GM20431 (cell line): ENCODE measurements around the gene FCHO1.
"Not testable (repeated sequence)": the region's sequence is repeated elsewhere in the genome, so short reads cannot be mapped to it uniquely, and the experiment has no call there.

Experiments
- in situ Hi-C: fragments of 300-500 bp; cut with MseI, MboI; formaldehyde crosslinking; loops from one replicate; pipeline ENCODE4 v1.15.0; 2020; ENCODE audit warnings: low sequenced_read_pairs; ENCODE audit not compliant: unreplicated experiment

Gene FCHO1

GRCh38 chr19:17787274-17787913 is 36.1 kb downstream of the FCHO1 start:
- in situ Hi-C loops = no loop called here

- in situ Hi-C loops = no loop called here
These were observed 37.4 kb downstream of the FCHO1 start for GRCh38 chr19:17788632-17789031.

GRCh38 chr19:17790059-17790780 is 38.9 kb downstream of the FCHO1 start:
- in situ Hi-C loops = no loop called here

DNA sequence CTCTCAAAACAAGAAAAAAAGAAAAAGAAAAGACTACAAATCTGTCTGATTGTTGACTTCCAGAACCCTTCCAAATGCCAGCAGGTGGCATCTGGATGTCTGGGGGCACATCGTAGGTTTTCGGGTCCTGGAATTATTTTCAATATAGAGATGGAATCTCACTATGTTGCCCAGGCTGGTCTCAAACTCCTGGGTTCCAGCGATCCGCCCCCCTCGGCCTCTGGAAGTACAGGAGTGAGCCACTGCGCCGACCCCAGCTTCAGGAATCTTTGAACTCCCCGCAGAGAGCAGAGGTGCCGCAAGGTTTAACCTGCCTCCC is 43.1 kb downstream of the FCHO1 start:
- in situ Hi-C loops = no loop called here

GRCh38 chr19:17794731-17795494 is 43.6 kb downstream of the FCHO1 start, which contains the start of gene B3GNT3:
B3GNT3 (plus strand) TSS chr19:17795138; CDS start chr19:17807808, 12,670 bp downstream.
- in situ Hi-C loops = no loop called here

GRCh38 chr19:17795495-17795856 is 44.2 kb downstream of the FCHO1 start:
- in situ Hi-C loops = no loop called here

DNA sequence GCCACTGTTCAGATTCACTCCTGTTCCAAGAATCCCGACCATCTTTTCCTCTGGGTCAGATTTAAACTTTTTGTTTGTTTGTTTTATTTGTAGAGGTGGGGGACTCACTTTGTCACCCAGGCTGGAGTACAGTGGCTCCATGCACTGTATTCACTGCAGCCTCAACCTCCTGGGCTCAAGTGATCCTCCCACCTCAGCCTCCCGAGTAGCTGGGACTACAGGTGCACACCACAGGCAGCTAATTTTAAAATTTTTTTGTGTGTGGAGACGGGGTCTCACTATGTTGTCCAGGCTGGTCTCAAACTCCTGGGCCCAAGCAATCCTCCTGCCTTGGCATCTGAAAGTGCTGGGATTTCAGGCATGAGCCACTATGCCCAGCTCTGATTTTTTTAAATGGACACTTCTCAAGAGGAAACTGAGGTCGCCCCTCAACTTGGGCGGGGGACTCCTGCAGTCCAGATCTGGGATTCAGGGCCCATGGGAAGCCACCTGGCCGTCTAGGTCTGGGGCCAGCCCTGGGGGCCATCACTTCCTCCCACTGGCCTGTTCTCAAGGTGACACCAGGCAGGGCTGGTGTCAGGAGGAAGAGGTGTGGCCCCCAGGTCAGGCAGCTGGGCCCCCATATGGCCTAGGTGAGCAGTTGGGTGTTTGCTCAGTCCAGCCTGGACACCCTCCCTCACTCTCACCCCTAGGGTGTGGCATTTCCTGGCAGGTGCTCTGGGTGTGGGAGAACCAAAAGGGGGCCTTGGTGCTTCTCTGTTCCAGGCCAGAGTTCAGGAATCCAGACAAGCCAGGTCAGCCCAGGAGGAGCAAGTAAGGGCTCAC is 44.9 kb downstream of the FCHO1 start:
- in situ Hi-C loops = no loop called here

DNA sequence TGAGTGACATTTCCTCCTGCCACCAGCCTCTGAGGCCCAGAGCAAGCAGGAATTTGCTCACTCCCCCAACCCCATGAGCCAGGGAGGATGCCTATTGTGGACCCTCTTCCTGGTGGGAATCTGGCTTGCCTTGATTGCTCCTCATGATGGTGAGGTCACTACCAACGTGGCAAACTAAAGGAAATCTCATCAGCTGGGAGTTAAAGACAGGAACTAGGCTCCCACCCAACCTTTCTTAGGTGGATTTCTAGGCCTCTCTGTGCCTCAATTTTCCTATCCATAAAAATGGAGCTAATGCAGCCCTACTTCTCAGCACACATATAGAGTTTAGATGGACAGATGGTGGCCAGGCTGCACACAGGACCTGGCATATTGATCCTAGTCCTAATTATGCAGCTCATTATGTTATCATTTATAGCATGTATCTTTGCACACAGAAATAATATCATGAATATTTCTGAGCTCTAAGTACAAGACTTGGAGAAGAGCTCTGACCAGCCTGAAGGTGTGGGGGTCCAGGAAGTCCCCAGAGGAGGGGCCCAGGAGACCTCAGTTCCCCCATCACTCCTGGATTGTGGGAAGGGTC is 45.7 kb downstream of the FCHO1 start:
- in situ Hi-C loops = no loop called here

GRCh38 chr19:17797424-17798201 is 46.3 kb downstream of the FCHO1 start:
- in situ Hi-C loops = no loop called here

DNA sequence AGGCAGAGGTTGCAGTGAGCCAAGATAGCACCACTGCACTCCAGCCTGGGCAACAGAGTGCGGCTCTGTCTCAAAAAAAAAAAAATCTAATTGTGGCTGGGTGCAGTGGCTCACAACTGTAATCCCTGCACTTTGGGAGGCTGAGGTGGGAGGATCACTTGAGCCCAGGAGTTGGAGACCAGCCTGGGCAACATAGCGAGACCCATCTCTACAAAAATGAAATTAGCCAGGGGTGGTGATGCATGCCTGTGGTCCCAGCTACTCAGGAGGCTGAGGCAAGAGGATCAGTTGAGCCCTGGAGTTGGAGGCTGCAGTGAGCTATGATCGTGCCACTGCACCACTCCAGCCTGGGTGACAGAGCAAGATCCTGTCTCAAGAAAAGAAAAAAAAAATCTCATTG is 47.3 kb downstream of the FCHO1 start:
- in situ Hi-C loops = not testable (repeated sequence)

GRCh38 chr19:17802137-17802858 is 51.0 kb downstream of the FCHO1 start:
- in situ Hi-C loops = no loop called here

GRCh38 chr19:17803264-17803896 is 52.1 kb downstream of the FCHO1 start:
- in situ Hi-C loops = no loop called here

DNA sequence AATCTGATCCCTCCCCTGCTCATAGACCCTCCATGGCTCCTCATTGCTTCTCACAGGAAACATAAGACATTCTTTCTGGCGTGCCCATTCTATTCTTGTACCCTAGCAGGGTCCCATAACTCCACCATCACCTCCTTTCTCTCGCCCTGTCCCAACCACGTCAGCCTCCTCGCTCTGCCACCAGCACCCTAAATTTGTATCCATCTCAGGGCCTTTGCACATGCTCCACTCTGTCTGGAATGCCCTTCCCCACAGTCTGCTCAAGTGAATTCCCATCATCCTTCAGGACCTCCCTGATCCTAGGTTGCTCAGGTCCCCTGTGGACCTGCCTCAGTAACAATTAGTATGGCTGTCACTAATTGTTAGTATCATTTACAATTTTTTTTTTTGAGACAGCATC is 54.1 kb downstream of the FCHO1 start:
- in situ Hi-C loops = no loop called here

- in situ Hi-C loops = no loop called here
These were observed 55.7 kb downstream of the FCHO1 start for GRCh38 chr19:17806945-17807344.

DNA sequence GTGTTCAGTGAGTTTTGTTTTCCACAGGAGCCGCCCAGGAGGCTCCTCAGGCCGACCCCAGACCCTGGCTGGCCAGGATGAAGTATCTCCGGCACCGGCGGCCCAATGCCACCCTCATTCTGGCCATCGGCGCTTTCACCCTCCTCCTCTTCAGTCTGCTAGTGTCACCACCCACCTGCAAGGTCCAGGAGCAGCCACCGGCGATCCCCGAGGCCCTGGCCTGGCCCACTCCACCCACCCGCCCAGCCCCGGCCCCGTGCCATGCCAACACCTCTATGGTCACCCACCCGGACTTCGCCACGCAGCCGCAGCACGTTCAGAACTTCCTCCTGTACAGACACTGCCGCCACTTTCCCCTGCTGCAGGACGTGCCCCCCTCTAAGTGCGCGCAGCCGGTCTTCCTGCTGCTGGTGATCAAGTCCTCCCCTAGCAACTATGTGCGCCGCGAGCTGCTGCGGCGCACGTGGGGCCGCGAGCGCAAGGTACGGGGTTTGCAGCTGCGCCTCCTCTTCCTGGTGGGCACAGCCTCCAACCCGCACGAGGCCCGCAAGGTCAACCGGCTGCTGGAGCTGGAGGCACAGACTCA is 56.5 kb downstream of the FCHO1 start:
- in situ Hi-C loops = no loop called here

GRCh38 chr19:17811103-17811502 is 59.8 kb downstream of the FCHO1 start:
- in situ Hi-C loops = no loop called here

- in situ Hi-C loops = no loop called here
These were observed 60.4 kb downstream of the FCHO1 start for GRCh38 chr19:17811681-17812080.

DNA sequence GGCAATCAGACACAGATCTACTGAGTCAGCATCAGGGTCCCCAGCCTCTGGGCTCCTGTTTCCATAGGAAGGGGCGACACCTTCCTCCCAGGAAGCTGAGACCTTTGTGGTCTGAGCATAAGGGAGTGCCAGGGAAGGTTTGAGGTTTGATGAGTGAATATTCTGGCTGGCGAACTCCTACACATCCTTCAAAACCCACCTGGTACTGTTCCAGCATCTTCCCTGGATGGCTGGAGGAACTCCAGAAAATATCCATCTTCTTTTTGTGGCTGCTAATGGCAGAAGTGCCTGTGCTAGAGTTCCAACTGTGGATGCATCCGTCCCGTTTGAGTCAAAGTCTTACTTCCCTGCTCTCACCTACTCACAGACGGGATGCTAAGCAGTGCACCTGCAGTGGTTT is 60.8 kb downstream of the FCHO1 start:
- in situ Hi-C loops = no loop called here
